Mucosa of stomach (tissue), 1 donor: ENCODE data around the gene SLC38A4.

Experiments used
- H3K27me3 ChIP-seq: one replicate; pipeline ENCODE4 v1.7.0; 2013; ENCODE audit warnings: mild to moderate bottlenecking, low read length; ENCODE audit not compliant: control insufficient read depth, insufficient read depth
- H3K36me3 ChIP-seq: one replicate; pipeline ENCODE4 v1.7.0; 2013; ENCODE audit warnings: low read length; ENCODE audit not compliant: control insufficient read depth, insufficient read depth
- H3K4me1 ChIP-seq: one replicate; pipeline ENCODE4 v1.7.0; 2013; ENCODE audit warnings: mild to moderate bottlenecking, low read length; ENCODE audit not compliant: control insufficient read depth, insufficient read depth
- H3K4me3 ChIP-seq: one replicate; pipeline ENCODE4 v1.7.0; 2013; ENCODE audit warnings: low read length
- H3K9ac ChIP-seq: one replicate; pipeline ENCODE4 v1.7.0; 2013; ENCODE audit warnings: mild to moderate bottlenecking, low read length, moderate library complexity
- H3K9me3 ChIP-seq: one replicate; pipeline ENCODE4 v1.7.0; 2013; ENCODE audit warnings: mild to moderate bottlenecking, low read length, moderate library complexity; ENCODE audit not compliant: control insufficient read depth
- donor health status: Pancreatic carcinoma.

SLC38A4 gene

DNA sequence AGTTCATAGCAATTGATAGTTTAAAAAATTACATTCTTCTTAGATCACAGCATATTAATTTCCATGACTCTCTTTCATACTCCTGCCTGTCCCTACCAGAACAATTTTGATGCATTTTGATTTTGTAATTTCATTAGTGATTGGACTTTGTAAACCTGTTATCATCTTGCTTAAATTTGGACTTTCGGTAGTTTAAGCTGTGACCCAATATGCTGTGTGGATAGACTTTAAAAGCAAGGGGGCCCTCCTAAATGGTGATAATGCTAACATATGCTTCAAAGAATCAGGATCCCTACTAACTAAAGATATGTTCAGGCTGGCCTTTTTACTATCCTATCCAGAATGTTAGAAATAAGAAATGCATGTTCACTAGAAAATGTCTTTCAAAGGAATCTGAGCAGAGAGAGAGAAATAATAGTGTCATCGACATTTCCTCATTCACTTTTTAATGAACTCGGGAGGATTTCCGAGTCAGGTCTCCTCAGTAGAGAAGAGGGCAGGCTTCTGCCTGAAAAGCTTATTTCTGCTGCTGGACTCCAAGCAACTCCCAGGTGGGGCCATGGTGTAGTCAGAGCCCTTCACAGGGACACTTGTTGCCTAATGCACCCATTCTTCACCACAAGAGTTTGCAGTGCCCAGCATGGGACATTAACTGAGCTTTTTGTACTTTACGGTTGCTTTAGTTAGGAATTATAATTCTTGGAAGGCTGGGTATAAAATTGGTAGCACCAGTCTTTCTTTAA lies 16.7 kb downstream of the SLC38A4 start:
- no peaks in the 10 kb centered on the region for H3K9me3 ChIP-seq
- no peaks in the 10 kb centered on the region for H3K27me3 ChIP-seq
- H3K4me3 ChIP-seq: no peak overlapping the region
- H3K4me1 ChIP-seq: no peaks in the 10 kb centered on the region
- no peak overlapping the region for H3K9ac ChIP-seq
- no peaks in the 10 kb centered on the region for H3K36me3 ChIP-seq

DNA sequence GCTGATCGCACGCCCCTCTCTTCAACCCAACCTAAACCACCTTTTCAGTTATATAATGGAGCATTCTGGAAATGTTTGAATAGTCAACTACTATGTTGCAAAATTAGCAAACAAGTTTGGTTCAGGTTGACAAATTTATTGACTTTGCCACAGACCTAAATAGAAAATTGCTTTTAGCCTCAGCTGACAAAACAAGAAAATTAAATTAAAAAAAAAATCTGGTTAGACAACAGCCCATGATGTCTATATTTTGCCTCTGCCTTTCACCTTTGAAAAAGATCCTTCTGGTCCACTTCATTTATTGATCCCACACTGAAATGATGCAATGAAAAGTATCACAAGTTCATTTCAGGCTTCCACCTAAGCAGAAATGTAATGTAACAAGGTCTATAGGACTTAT lies 17.5 kb downstream of the SLC38A4 start:
- no peak overlapping the region for H3K9ac ChIP-seq
- no peaks in the 10 kb centered on the region for H3K9me3 ChIP-seq
- no peaks in the 10 kb centered on the region for H3K36me3 ChIP-seq
- H3K27me3 ChIP-seq: no peaks in the 10 kb centered on the region
- no peaks in the 10 kb centered on the region for H3K4me1 ChIP-seq
- H3K4me3 ChIP-seq: no peak overlapping the region

GRCh38 chr12:46804054-46804453 lies 21.7 kb downstream of the SLC38A4 start:
- no peaks in the 10 kb centered on the region for H3K36me3 ChIP-seq
- H3K9me3 ChIP-seq: no peaks in the 10 kb centered on the region
- H3K9ac ChIP-seq: no peak overlapping the region
- H3K27me3 ChIP-seq: no peaks in the 10 kb centered on the region
- H3K4me3 ChIP-seq: no peak overlapping the region
- H3K4me1 ChIP-seq: no peaks in the 10 kb centered on the region

- H3K27me3 ChIP-seq: no peaks in the 10 kb centered on the region
- no peaks in the 10 kb centered on the region for H3K4me1 ChIP-seq
- no peak overlapping the region for H3K4me3 ChIP-seq
- no peaks in the 10 kb centered on the region for H3K36me3 ChIP-seq
- no peak overlapping the region for H3K9ac ChIP-seq
- H3K9me3 ChIP-seq: no peaks in the 10 kb centered on the region
Observed at GRCh38 chr12:46803517-46803916, 22.3 kb downstream of the SLC38A4 start.

- no peaks in the 10 kb centered on the region for H3K36me3 ChIP-seq
- H3K4me3 ChIP-seq: no peak overlapping the region
- no peaks in the 10 kb centered on the region for H3K4me1 ChIP-seq
- H3K27me3 ChIP-seq: no peaks in the 10 kb centered on the region
- no peak overlapping the region for H3K9ac ChIP-seq
- no peaks in the 10 kb centered on the region for H3K9me3 ChIP-seq
Observed at GRCh38 chr12:46801293-46801692, 24.5 kb downstream of the SLC38A4 start.

- H3K4me1 ChIP-seq: no peaks in the 10 kb centered on the region
- H3K36me3 ChIP-seq: no peaks in the 10 kb centered on the region
- H3K4me3 ChIP-seq: no peak overlapping the region
- no peaks in the 10 kb centered on the region for H3K9me3 ChIP-seq
- H3K27me3 ChIP-seq: no peaks in the 10 kb centered on the region
- no peak overlapping the region for H3K9ac ChIP-seq
Observed at GRCh38 chr12:46800160-46800559, 25.6 kb downstream of the SLC38A4 start.

DNA sequence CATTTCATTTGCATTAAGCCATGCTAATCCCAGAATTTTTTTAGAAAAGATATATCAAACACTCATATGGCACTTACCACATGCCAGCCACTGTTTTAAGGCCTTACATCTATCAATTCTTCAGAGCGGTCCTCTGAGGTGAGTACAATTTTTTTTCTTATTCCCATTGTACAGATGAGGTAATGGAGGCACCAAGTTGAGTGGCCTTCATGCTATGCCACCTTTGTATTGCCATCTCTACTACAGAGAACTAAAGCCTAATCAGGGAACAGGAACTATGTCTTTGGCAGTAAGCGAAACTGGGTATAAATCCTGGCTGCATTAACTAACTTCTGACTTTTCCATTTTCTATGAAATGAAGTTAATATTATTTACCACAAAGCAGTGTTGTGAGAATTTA lies 27.1 kb downstream of the SLC38A4 start:
- H3K36me3 ChIP-seq: no peaks in the 10 kb centered on the region

DNA sequence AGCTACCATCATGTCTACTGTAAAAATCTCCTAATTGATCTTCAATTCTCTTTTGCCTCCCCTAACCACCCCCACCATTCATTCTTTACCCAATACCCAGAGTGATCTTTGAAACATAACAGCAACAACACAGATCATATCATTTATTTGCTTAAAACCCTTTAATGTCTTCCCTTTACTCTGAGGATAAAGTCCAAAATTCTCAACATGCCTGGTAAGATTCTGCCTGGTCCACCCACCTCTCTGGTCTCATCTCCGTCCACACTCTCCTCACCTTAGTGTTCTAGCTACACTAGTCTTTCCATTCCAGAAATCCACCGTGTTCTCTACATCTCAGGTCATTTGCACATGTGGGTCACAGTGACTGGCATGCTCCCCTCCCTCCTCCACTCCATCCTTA lies 27.7 kb downstream of the SLC38A4 start:
- Histone ChIP-seq H3K9ac (no peak overlapping the region), H3K9me3 (no peaks in the 10 kb centered on the region), H3K27me3 (no peaks in the 10 kb centered on the region), H3K4me1 (no peaks in the 10 kb centered on the region), H3K36me3 (no peaks in the 10 kb centered on the region), H3K4me3 (no peak overlapping the region)

More for the DNA sequence above, 27.1 kb downstream of the SLC38A4 start:
- no peaks in the 10 kb centered on the region for H3K9me3 ChIP-seq
- H3K9ac ChIP-seq: no peak overlapping the region
- H3K4me3 ChIP-seq: no peak overlapping the region
- H3K4me1 ChIP-seq: no peaks in the 10 kb centered on the region
- no peaks in the 10 kb centered on the region for H3K27me3 ChIP-seq

DNA sequence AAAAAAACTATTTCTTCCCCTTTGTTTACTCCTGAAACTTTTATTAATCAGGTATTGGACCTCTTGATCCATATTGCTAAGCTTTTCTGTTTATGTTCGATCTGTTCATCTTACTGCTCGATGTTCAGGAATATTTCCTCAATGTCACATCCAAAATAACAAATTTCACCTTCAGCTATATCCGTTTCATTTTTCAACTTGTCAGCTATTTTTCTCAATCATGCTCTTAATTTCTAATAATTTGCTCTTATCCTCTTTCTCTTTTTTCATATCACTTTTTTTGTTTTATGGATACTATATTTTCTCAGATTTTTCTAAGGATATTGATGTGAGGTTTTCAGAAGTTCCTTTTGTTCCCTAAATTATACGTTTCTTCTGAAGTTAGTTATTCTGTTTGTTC lies 29.8 kb downstream of the SLC38A4 start:
- Histone ChIP-seq H3K4me3 (no peak overlapping the region), H3K36me3 (no peaks in the 10 kb centered on the region), H3K27me3 (no peaks in the 10 kb centered on the region), H3K9ac (no peak overlapping the region), H3K9me3 (no peaks in the 10 kb centered on the region), H3K4me1 (no peaks in the 10 kb centered on the region)

- Histone ChIP-seq H3K4me1 (no peaks in the 10 kb centered on the region), H3K9ac (no peak overlapping the region), H3K9me3 (no peaks in the 10 kb centered on the region), H3K36me3 (no peaks in the 10 kb centered on the region), H3K27me3 (no peaks in the 10 kb centered on the region), H3K4me3 (no peak overlapping the region)
Observed at GRCh38 chr12:46794593-46795190, 31.1 kb downstream of the SLC38A4 start.

DNA sequence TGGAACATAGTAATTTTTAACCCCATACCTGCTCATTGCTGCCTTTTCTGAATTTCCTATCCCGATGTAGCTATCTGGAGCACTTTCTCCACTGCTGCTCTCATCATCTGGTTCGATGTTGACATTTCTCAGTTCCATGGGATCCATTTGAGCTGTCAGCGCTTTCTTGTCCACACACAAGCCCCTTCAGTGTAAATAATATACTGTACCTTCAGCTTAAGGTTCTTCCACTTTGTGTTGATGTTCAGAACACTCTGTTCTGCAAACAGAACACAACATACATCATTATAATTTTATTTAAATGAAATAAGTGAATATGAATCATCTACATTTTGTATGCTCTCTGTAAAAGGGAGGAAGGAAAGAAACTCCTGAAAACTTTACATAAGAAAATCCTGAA lies 32.9 kb downstream of the SLC38A4 start:
- Histone ChIP-seq H3K27me3 (no peaks in the 10 kb centered on the region), H3K9ac (no peak overlapping the region), H3K4me3 (no peak overlapping the region), H3K36me3 (no peaks in the 10 kb centered on the region), H3K4me1 (no peaks in the 10 kb centered on the region), H3K9me3 (no peaks in the 10 kb centered on the region)

DNA sequence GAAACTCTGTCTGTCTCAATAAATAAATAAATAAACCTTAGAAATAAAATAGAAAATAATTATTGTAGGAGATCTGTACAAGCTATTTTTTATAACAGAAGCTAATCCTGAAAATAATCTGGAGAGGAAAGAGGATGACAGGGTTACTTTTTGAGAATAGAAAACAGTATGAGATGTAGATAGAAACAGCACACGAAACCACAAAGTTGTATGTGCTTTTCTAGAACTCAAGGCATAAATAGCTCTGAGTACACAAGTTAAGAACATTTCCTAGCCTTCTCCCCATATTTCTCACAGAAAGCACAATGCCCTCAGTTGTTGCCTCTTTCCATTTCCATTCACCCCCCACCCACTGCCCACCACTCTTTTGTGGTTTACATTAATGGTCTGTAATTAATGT lies 35.7 kb downstream of the SLC38A4 start:
- H3K4me1 ChIP-seq: no peaks in the 10 kb centered on the region
- no peak overlapping the region for H3K4me3 ChIP-seq
- no peaks in the 10 kb centered on the region for H3K27me3 ChIP-seq
- H3K9ac ChIP-seq: no peak overlapping the region
- no peaks in the 10 kb centered on the region for H3K36me3 ChIP-seq
- H3K9me3 ChIP-seq: no peaks in the 10 kb centered on the region
